GM10266 (cell line): ENCODE data around the gene RNASE8.

Experiments used
- DNase-seq: peaks from one replicate; pipeline ENCODE4 v3.0.0; 2012; ENCODE audit errors: extremely low spot score
- TF ChIP-seq, protein P1 (sequence below): IDR thresholded peaks from 2 replicates; pipeline ENCODE4 v1.5.1; 2012; ENCODE audit warnings: mild to moderate bottlenecking, low read depth; ENCODE audit not compliant: control insufficient read depth, insufficient read depth; ENCODE audit errors: missing control alignments

Gene RNASE8

GRCh38 chr14:21032326-21033132, 25.1 kb upstream of the RNASE8 start:
- DNase-seq = no peak
- TF ChIP-seq, protein P1, sequence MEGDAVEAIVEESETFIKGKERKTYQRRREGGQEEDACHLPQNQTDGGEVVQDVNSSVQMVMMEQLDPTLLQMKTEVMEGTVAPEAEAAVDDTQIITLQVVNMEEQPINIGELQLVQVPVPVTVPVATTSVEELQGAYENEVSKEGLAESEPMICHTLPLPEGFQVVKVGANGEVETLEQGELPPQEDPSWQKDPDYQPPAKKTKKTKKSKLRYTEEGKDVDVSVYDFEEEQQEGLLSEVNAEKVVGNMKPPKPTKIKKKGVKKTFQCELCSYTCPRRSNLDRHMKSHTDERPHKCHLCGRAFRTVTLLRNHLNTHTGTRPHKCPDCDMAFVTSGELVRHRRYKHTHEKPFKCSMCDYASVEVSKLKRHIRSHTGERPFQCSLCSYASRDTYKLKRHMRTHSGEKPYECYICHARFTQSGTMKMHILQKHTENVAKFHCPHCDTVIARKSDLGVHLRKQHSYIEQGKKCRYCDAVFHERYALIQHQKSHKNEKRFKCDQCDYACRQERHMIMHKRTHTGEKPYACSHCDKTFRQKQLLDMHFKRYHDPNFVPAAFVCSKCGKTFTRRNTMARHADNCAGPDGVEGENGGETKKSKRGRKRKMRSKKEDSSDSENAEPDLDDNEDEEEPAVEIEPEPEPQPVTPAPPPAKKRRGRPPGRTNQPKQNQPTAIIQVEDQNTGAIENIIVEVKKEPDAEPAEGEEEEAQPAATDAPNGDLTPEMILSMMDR = no peak

DNA sequence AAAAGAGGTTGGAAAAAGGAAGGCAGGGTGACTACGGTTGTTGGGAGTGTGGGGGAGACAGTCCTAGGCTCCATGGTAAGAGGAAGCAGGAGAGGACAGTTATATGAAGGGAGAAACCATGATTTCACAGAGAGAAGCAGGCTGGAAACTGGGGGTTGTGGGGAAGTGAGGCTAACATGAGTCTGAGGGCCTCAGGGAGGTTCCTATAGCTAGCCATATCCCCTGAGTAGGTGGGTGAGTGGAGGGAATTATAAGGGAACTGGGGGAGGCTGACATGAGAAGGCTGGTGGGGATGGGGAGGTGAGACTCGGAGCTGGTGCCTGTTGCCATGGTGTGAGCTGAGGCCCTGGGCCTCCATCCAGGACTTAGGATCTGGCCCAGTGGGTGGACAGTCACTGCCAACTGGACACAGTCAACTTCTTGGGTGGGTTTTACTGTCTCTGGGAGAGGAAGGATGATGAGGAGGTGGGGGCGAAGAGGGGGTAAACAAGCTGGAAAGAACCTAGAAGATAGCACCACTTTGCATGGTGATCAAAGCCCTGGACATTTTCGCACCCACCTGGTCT, 24.4 kb upstream of the RNASE8 start:
- DNase-seq = no peak
- TF ChIP-seq, protein P1 = no peak

GRCh38 chr14:21034707-21035106, 22.9 kb upstream of the RNASE8 start, which contains the start of gene RNASE13:
Gene RNASE13, minus strand, starts transcription at chr14:21034807. Its CDS starts 519 bp downstream, at chr14:21034288.
- DNase-seq = no peak

GRCh38 chr14:21036751-21037150, 20.9 kb upstream of the RNASE8 start:
- no peak for DNase-seq
- TF ChIP-seq, protein P1 = no peak

More at GRCh38 chr14:21034707-21035106, 22.9 kb upstream of the RNASE8 start, which contains the start of gene RNASE13:
- TF ChIP-seq, protein P1 = no peak

DNA sequence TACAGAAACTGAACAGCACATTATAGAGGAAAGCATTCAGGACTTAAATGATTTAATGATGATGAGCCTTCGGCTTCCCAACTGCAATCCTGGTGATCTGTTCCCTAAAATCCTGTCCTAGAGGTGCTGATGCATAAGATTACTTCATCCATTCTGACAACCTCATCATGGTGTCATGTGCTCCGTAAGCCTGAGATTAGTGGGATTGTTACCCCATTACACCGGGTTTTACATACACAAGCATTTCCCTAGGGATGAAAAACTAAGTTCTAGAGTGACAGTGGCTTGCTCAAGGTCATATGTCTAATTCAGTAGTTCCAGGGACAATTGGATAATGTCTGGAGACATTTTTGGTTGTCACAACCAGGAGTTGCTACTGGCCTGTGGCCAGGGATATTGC, 20.5 kb upstream of the RNASE8 start:
- TF ChIP-seq, protein P1 = no peak
- DNase-seq = no peak

DNA sequence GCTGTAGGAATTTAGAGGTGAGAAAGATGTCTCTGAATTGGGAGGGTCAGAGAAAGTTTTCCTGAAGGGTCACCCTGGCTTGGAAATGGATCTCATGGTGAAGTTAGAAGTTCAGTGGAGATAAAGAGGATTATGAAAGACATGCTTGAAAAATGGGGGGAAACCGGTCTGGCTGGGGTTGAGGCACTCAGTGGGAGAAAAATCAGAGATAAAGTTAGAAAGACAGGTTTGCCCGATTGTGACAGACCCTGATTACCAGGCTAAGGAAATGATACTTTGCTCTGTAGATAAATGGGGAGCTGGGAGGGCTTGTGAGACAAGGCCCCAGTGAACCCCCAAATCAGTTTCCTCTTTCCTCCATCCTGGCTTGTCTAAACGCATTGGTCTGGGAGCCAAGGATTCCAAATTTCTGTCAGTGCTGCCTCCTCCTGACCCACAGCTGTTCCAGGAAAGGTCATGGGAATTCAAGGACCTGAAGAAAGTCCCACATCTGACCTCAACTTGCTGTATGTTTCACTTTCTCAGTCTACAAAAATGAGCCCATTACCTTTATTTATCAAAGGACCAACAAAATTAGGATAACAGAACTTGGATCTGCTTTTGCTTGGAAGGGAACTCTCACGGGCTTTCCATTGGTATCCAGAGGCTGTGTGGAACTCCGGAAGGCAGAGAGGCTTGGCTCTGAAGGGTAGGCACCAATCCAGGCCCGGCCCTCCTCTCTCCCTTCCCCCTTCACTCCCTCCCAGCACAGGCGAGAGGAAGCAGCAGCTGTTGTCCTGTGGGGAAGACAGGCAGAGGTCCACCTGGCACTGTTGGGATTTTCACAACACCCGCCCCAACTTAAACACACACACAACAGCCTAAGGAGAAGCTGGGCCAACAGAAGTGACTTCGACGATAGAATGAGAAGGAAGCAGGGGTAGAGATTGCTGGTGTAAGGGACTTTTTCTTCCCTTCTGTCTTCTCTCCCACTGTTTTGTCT, 18.9 kb upstream of the RNASE8 start:
- TF ChIP-seq, protein P1 = no peak
- DNase-seq = no peak
